Progenitor cell of endocrine pancreas (in vitro differentiated cells): ENCODE data around the gene ABCA4. TPM values are rescaled to one million over a fixed set of nuclear protein-coding genes. Genes with fewer than 3 reads are reported as not detected.

Experiments
- DNase-seq: peaks from one replicate; pipeline ENCODE4 v3.0.0; 2021; ENCODE audit warnings: low spot score; ENCODE audit not compliant: unreplicated experiment
- H3K27ac Mint-ChIP-seq: 2 replicates; pipeline ENCODE4 v1.8.0; 2021; ENCODE audit warnings: mild to moderate bottlenecking, moderate library complexity, mixed read lengths
- H3K27me3 Mint-ChIP-seq: 2 replicates; pipeline ENCODE4 v1.8.0; 2021; ENCODE audit warnings: mixed read lengths
- H3K36me3 Mint-ChIP-seq: 2 replicates; pipeline ENCODE4 v1.8.0; 2022; ENCODE audit warnings: mixed read lengths; ENCODE audit not compliant: insufficient read depth
- H3K4me1 Mint-ChIP-seq: 2 replicates; pipeline ENCODE4 v1.8.0; 2021; ENCODE audit warnings: low read depth, mixed read lengths
- H3K4me3 Mint-ChIP-seq: 2 replicates; pipeline ENCODE4 v1.8.0; 2021; ENCODE audit warnings: low read depth, mild to moderate bottlenecking, moderate library complexity, mixed read lengths
- H3K9me3 Mint-ChIP-seq: 2 replicates; pipeline ENCODE4 v1.8.0; 2021; ENCODE audit warnings: low read depth, mixed read lengths
- CTCF ChIP-seq: fragments of 200-600 bp; sonication (generic); IDR thresholded peaks from one replicate; pipeline ENCODE4 v1.5.0; 2021; ENCODE audit warnings: antibody characterized with exemption, mild to moderate bottlenecking; ENCODE audit not compliant: unreplicated experiment
- total RNA-seq: library from RNA; stranded (reverse); gene quantifications from 2 replicates; pipeline ENCODE4 v1.2.1, GENCODE V29; 2021

ABCA4 gene
- total RNA-seq, 1 donor from 2014 or later = 0.86 TPM

DNA sequence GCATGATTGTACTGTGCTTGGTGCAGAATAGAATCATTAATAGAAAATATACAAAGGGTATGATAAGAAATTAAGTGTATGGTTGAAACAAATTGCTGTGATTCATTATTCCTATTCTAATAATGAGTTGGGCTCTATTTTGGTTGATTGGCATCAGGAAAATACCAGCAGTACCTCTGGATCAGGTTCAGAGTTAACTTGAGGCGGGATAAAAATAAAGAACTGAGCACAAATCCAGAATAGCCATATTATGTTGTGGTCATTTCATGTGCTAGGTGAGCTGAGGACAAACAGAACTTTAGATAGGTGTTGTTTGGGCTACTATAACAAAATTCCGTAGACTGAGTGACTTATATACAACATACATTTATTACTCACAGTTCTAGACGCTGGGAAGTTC is 151.1 kb downstream of the ABCA4 start:
- no peaks in the 10 kb centered on the region for H3K9me3 Mint-ChIP-seq
- H3K4me3 Mint-ChIP-seq = no peak overlapping the region
- peaks cover 5% of the 10 kb centered on the region for H3K27me3 Mint-ChIP-seq
- H3K27ac Mint-ChIP-seq = no peak overlapping the region
- TF ChIP-seq CTCF = no peak
- DNase-seq = no peak
- H3K36me3 Mint-ChIP-seq = no peaks in the 10 kb centered on the region
- no peaks in the 10 kb centered on the region for H3K4me1 Mint-ChIP-seq

- Mint-ChIP-seq H3K27me3 (peaks cover 5% of the 10 kb centered on the region), H3K36me3 (no peaks in the 10 kb centered on the region), H3K27ac (no peak overlapping the region), H3K4me3 (no peak overlapping the region), H3K9me3 (no peaks in the 10 kb centered on the region), H3K4me1 (no peaks in the 10 kb centered on the region)
- no peak for DNase-seq
- TF ChIP-seq CTCF = no peak
These were observed 151.6 kb downstream of the ABCA4 start for GRCh38 chr1:93969371-93969770.

- peaks cover 4% of the 10 kb centered on the region for H3K4me1 Mint-ChIP-seq
- H3K36me3 Mint-ChIP-seq = no peaks in the 10 kb centered on the region
- DNase-seq = no peak
- H3K4me3 Mint-ChIP-seq = no peak overlapping the region
- no peaks in the 10 kb centered on the region for H3K9me3 Mint-ChIP-seq
- peaks cover 5% of the 10 kb centered on the region for H3K27me3 Mint-ChIP-seq
- TF ChIP-seq CTCF = no peak
- H3K27ac Mint-ChIP-seq = no peak overlapping the region
These were observed 153.6 kb downstream of the ABCA4 start for GRCh38 chr1:93967306-93967705.

GRCh38 chr1:93965888-93966287 is 155.1 kb downstream of the ABCA4 start:
- H3K4me3 Mint-ChIP-seq = no peak overlapping the region
- H3K27ac Mint-ChIP-seq = peak overlapping the region; percentile 77
- H3K4me1 Mint-ChIP-seq = peaks cover 4% of the 10 kb centered on the region
- DNase-seq = no peak
- H3K27me3 Mint-ChIP-seq = peaks cover 5% of the 10 kb centered on the region
- TF ChIP-seq CTCF = no peak
- H3K36me3 Mint-ChIP-seq = no peaks in the 10 kb centered on the region
- no peaks in the 10 kb centered on the region for H3K9me3 Mint-ChIP-seq

GRCh38 chr1:93965256-93965655 is 155.7 kb downstream of the ABCA4 start:
- H3K27ac Mint-ChIP-seq = peak overlapping the region; percentile 77
- H3K9me3 Mint-ChIP-seq = no peaks in the 10 kb centered on the region
- H3K4me3 Mint-ChIP-seq = no peak overlapping the region
- no peaks in the 10 kb centered on the region for H3K36me3 Mint-ChIP-seq
- H3K4me1 Mint-ChIP-seq = peaks cover 5% of the 10 kb centered on the region
- no peak for DNase-seq
- TF ChIP-seq CTCF = no peak
- H3K27me3 Mint-ChIP-seq = peaks cover 5% of the 10 kb centered on the region
